ENCODE data around the gene PRSS8.

The PRSS8 gene

GRCh38 chr16:31087481-31087880, 48.0 kb downstream of the PRSS8 start:
- peaks cover 82% of the 10 kb centered on the region for H3K36me3 ChIP-seq (ENCODE audit: insufficient read depth, low read length)
- ATAC-seq (ENCODE audit: insufficient read depth, low read depth) = no peak

GRCh38 chr16:31086629-31086906, 49.0 kb downstream of the PRSS8 start:
- H3K4me3 ChIP-seq (ENCODE audit: low read depth in 1 of 2, low read length in 2 of 2) = no peak overlapping the region
- no peak overlapping the region for H2AFZ ChIP-seq (ENCODE audit: low read depth, low read length)
- no peaks in the 10 kb centered on the region for H3K9me3 ChIP-seq (ENCODE audit: insufficient read depth, low read length, severe bottlenecking)
- no peaks in the 10 kb centered on the region for H3K27me3 ChIP-seq (ENCODE audit: insufficient read depth, low read length, poor library complexity)
- H3K9ac ChIP-seq (ENCODE audit: low read depth, low read length) = no peak overlapping the region
- peaks cover 37% of the 10 kb centered on the region for H4K20me1 ChIP-seq (ENCODE audit: insufficient read depth, low read length)
- H3K79me2 ChIP-seq (ENCODE audit: insufficient read depth, low read length) = peaks cover 21% of the 10 kb centered on the region
- H3K4me2 ChIP-seq (ENCODE audit: insufficient read depth, low read length) = no peak overlapping the region
- ATAC-seq (ENCODE audit: insufficient read depth, low read depth) = no peak
- TF ChIP-seq CTCF (IDR thresholded peaks at IDR 0.05; ENCODE audit: borderline replicate concordance, extremely low read depth, low read length, poor library complexity, severe bottlenecking) (no peak), EZH2 (IDR thresholded peaks at IDR 0.05; ENCODE audit: borderline replicate concordance, low read depth, low read length, severe bottlenecking) (no peak)
- peaks cover 87% of the 10 kb centered on the region for H3K36me3 ChIP-seq (ENCODE audit: insufficient read depth, low read length)
- no peak overlapping the region for H3K27ac ChIP-seq (ENCODE audit: low read length)
- no peak for DNase-seq
- peaks cover 2% of the 10 kb centered on the region for H3K4me1 ChIP-seq (ENCODE audit: insufficient read depth, low read length)

More at GRCh38 chr16:31087481-31087880, 48.0 kb downstream of the PRSS8 start:
- TF ChIP-seq EZH2 (IDR thresholded peaks at IDR 0.05; ENCODE audit: borderline replicate concordance, low read depth, low read length, severe bottlenecking) (no peak), CTCF (IDR thresholded peaks at IDR 0.05; ENCODE audit: borderline replicate concordance, extremely low read depth, low read length, poor library complexity, severe bottlenecking) (no peak)
- H3K4me1 ChIP-seq (ENCODE audit: insufficient read depth, low read length) = 0 out of 2 replicates have a peak, but pooled peaks cover 2% of the 10 kb centered on the region
- H3K4me3 ChIP-seq (ENCODE audit: low read depth in 1 of 2, low read length in 2 of 2) = no peak overlapping the region
- peaks cover 28% of the 10 kb centered on the region for H4K20me1 ChIP-seq (ENCODE audit: insufficient read depth, low read length)
- DNase-seq = no peak
- no peak overlapping the region for H3K4me2 ChIP-seq (ENCODE audit: insufficient read depth, low read length)
- no peaks in the 10 kb centered on the region for H3K27me3 ChIP-seq (ENCODE audit: insufficient read depth, low read length, poor library complexity)
- no peak overlapping the region for H3K9ac ChIP-seq (ENCODE audit: low read depth, low read length)
- H3K27ac ChIP-seq (ENCODE audit: low read length) = no peak overlapping the region
- H3K79me2 ChIP-seq (ENCODE audit: insufficient read depth, low read length) = peaks cover 19% of the 10 kb centered on the region
- H2AFZ ChIP-seq (ENCODE audit: low read depth, low read length) = no peak overlapping the region
- no peaks in the 10 kb centered on the region for H3K9me3 ChIP-seq (ENCODE audit: insufficient read depth, low read length, severe bottlenecking)

- TF ChIP-seq EZH2 (IDR thresholded peaks at IDR 0.05; ENCODE audit: borderline replicate concordance, low read depth, low read length, severe bottlenecking) (no peak), CTCF (IDR thresholded peaks at IDR 0.05; ENCODE audit: borderline replicate concordance, extremely low read depth, low read length, poor library complexity, severe bottlenecking) (no peak)
- Histone ChIP-seq H3K36me3 (ENCODE audit: insufficient read depth, low read length) (peaks cover 87% of the 10 kb centered on the region), H3K9ac (ENCODE audit: low read depth, low read length) (no peak overlapping the region), H2AFZ (ENCODE audit: low read depth, low read length) (no peak overlapping the region), H3K4me1 (ENCODE audit: insufficient read depth, low read length) (peaks cover 8% of the 10 kb centered on the region), H3K9me3 (ENCODE audit: insufficient read depth, low read length, severe bottlenecking) (no peaks in the 10 kb centered on the region), H3K4me2 (ENCODE audit: insufficient read depth, low read length) (no peak overlapping the region), H3K79me2 (ENCODE audit: insufficient read depth, low read length) (peaks cover 20% of the 10 kb centered on the region), H3K27me3 (ENCODE audit: insufficient read depth, low read length, poor library complexity) (no peaks in the 10 kb centered on the region), H3K4me3 (ENCODE audit: low read depth in 1 of 2, low read length in 2 of 2) (no peak overlapping the region), H4K20me1 (ENCODE audit: insufficient read depth, low read length) (peaks cover 42% of the 10 kb centered on the region), H3K27ac (ENCODE audit: low read length) (no peak overlapping the region)
- ATAC-seq (ENCODE audit: insufficient read depth, low read depth) (no peak), DNase-seq (no peak)
These were observed 49.5 kb downstream of the PRSS8 start for GRCh38 chr16:31085873-31086628.
